ENCODE measurements around the gene KLK11. TPM values are rescaled to one million over a fixed set of nuclear protein-coding genes. Genes with fewer than 3 reads are reported as not detected.

Gene KLK11
- total and polyA plus RNA-seq, 10 of the 15 experiments (the other 5 are each of a cell fraction or from before 2014, with no cell fraction given) = not detected

DNA sequence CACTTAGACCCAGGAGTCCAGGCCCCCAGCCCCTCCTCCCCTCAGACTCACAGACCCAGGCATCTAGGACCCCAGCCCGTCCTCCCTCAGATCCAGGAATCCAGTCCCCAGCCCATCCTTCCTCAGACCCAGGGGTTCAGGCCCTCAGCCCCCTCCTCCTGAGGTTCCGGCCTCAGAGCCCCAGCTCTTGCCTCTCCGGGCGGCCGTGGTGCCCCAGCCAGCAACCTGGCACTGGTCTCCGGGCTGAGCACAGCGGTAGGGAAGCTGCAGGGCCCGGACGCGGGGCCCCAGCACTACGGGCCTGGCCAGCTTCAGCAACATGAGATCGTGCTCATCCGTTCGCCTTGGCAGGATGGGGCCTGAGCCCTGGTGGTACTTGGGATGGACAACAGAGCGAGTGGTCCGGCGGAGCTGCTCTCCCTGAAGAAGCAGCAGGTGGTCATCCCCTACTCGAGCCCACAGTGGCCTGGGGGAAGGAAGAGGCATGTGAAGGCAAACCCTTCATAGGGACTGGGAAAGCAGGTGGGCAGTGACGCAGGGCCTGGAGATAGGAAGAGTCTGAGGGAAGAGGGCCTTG, 10.6 kb downstream of the KLK11 start (continued):
- TF ChIP-seq, protein P1, sequence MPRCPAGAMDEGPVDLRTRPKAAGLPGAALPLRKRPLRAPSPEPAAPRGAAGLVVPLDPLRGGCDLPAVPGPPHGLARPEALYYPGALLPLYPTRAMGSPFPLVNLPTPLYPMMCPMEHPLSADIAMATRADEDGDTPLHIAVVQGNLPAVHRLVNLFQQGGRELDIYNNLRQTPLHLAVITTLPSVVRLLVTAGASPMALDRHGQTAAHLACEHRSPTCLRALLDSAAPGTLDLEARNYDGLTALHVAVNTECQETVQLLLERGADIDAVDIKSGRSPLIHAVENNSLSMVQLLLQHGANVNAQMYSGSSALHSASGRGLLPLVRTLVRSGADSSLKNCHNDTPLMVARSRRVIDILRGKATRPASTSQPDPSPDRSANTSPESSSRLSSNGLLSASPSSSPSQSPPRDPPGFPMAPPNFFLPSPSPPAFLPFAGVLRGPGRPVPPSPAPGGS (IDR thresholded peaks at IDR 0.05; ENCODE audit: borderline replicate concordance, insufficient read depth, low read depth, low read length, poor library complexity, severe bottlenecking) = no peak
- no peak for TF ChIP-seq NR2C2 (IDR thresholded peaks at IDR 0.05; ENCODE audit: borderline replicate concordance, control insufficient read depth, insufficient read length, low read depth)
- TF ChIP-seq SMAD5 (IDR thresholded peaks at IDR 0.05; ENCODE audit: low read depth) = no peak
- TF ChIP-seq, protein P2, sequence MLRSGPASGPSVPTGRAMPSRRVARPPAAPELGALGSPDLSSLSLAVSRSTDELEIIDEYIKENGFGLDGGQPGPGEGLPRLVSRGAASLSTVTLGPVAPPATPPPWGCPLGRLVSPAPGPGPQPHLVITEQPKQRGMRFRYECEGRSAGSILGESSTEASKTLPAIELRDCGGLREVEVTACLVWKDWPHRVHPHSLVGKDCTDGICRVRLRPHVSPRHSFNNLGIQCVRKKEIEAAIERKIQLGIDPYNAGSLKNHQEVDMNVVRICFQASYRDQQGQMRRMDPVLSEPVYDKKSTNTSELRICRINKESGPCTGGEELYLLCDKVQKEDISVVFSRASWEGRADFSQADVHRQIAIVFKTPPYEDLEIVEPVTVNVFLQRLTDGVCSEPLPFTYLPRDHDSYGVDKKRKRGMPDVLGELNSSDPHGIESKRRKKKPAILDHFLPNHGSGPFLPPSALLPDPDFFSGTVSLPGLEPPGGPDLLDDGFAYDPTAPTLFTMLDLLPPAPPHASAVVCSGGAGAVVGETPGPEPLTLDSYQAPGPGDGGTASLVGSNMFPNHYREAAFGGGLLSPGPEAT (IDR thresholded peaks at IDR 0.05; ENCODE audit: low read depth) = no peak
- no peak for TF ChIP-seq EP300 (IDR thresholded peaks at IDR 0.05; ENCODE audit: borderline replicate concordance in 1 of 2, control insufficient read depth in 1 of 2, low read depth in 2 of 2, low read length in 2 of 2)
- TF ChIP-seq, protein P3, sequence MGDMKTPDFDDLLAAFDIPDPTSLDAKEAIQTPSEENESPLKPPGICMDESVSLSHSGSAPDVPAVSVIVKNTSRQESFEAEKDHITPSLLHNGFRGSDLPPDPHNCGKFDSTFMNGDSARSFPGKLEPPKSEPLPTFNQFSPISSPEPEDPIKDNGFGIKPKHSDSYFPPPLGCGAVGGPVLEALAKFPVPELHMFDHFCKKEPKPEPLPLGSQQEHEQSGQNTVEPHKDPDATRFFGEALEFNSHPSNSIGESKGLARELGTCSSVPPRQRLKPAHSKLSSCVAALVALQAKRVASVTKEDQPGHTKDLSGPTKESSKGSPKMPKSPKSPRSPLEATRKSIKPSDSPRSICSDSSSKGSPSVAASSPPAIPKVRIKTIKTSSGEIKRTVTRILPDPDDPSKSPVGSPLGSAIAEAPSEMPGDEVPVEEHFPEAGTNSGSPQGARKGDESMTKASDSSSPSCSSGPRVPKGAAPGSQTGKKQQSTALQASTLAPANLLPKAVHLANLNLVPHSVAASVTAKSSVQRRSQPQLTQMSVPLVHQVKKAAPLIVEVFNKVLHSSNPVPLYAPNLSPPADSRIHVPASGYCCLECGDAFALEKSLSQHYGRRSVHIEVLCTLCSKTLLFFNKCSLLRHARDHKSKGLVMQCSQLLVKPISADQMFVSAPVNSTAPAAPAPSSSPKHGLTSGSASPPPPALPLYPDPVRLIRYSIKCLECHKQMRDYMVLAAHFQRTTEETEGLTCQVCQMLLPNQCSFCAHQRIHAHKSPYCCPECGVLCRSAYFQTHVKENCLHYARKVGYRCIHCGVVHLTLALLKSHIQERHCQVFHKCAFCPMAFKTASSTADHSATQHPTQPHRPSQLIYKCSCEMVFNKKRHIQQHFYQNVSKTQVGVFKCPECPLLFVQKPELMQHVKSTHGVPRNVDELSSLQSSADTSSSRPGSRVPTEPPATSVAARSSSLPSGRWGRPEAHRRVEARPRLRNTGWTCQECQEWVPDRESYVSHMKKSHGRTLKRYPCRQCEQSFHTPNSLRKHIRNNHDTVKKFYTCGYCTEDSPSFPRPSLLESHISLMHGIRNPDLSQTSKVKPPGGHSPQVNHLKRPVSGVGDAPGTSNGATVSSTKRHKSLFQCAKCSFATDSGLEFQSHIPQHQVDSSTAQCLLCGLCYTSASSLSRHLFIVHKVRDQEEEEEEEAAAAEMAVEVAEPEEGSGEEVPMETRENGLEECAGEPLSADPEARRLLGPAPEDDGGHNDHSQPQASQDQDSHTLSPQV (IDR thresholded peaks at IDR 0.05) = no peak
- TF ChIP-seq SPI1 (IDR thresholded peaks at IDR 0.05; ENCODE audit: borderline replicate concordance, insufficient read depth, low read depth, low read length) = no peak
